Endothelial cell of umbilical vein (primary cell): ENCODE results near the gene AP4S1. TPM values are rescaled to one million over a fixed set of nuclear protein-coding genes. Genes with fewer than 3 reads are reported as not detected.

Experiments
- BruUV-seq: library from RNA; stranded (reverse); fragments of 400-500 nt; replicated peaks from 2 replicates; lab custom pipeline; 2021; lab: Mats Ljungman, UMichigan
- CTCF ChIA-PET: fragments of 300-600, 350-600 bp; sonication (Branson Sonifier 250); formaldehyde crosslinking; loops from one replicate; lab custom pipeline; 2021; ENCODE audit warnings: antibody characterized with exemption, inconsistent platforms; lab: Charles Lee
- POLR2A ChIA-PET: fragments of 300-600, 350-600 bp; sonication (Branson Sonifier 250); formaldehyde crosslinking; loops from one replicate; lab custom pipeline; 2021; ENCODE audit warnings: antibody characterized with exemption, inconsistent platforms; lab: Charles Lee
- DNase-seq: peaks from one replicate; pipeline ENCODE4 v3.0.0-alpha.2; 2011; ENCODE audit warnings: low read depth, low spot score
- FAIRE-seq: peaks from 2 replicates; lab custom pipeline; 2011; peaks lifted over from hg19 to GRCh38; lab: Jason Lieb, UNC
- H2AFZ ChIP-seq: 2 replicates; pipeline ENCODE4 v1.6.0; 2012; ENCODE audit warnings: low read depth, low read length, control low read depth, inconsistent platforms
- H3K27ac ChIP-seq: 2 replicates; pipeline ENCODE4 v1.5.1; 2011; ENCODE audit warnings: low read depth, mild to moderate bottlenecking, control low read depth, low read length, moderate library complexity; ENCODE audit not compliant: insufficient read depth
- H3K27me3 ChIP-seq, 2 experiments: 2 replicates each; pipeline versions ENCODE4 v1.6.0 to v1.6.1; 2011; ENCODE audit warnings: low read length in 2 of 2, mixed read lengths in 1 of 2; ENCODE audit not compliant: control insufficient read depth in 2 of 2, insufficient read depth in 2 of 2
- H3K36me3 ChIP-seq, 2 experiments: 2 replicates in 1 of 2; 3 replicates in 1 of 2; pipeline ENCODE4 v1.5.1; 2011; ENCODE audit warnings: low read length in 2 of 2, mild to moderate bottlenecking in 1 of 2, moderate library complexity in 1 of 2; ENCODE audit not compliant: control insufficient read depth in 2 of 2, insufficient read depth in 2 of 2; ENCODE audit errors: extremely low read depth in 1 of 2
- H3K4me1 ChIP-seq: 3 replicates; pipeline ENCODE4 v1.5.1; 2011; ENCODE audit warnings: mild to moderate bottlenecking, low read length; ENCODE audit not compliant: control insufficient read depth, insufficient read depth; ENCODE audit errors: extremely low read depth
- H3K4me2 ChIP-seq: 2 replicates; pipeline ENCODE4 v1.6.1; 2011; ENCODE audit warnings: low read length, control low read depth, mixed read lengths; ENCODE audit not compliant: insufficient read depth
- H3K4me3 ChIP-seq, 3 experiments: fragments of 200-600 bp in 1 of 3; sonication (generic), shearing (Covaris generic) in 1 of 3; replicated peaks in 1 of 3; 2 replicates each; pipeline ENCODE4 v1.5.1; 2011 to 2016; ENCODE audit warnings: control low read depth in 3 of 3, low read length in 3 of 3, mild to moderate bottlenecking in 2 of 3, inconsistent platforms in 1 of 3, low read depth in 1 of 3, moderate library complexity in 1 of 3; ENCODE audit not compliant: insufficient read depth in 1 of 3
- H3K79me2 ChIP-seq: 2 replicates; pipeline ENCODE4 v1.6.0; 2012; ENCODE audit warnings: low read length, inconsistent platforms; ENCODE audit not compliant: control insufficient read depth, insufficient read depth
- H3K9ac ChIP-seq: replicated peaks from 2 replicates; pipeline ENCODE3; 2011; ENCODE audit warnings: low read length, control low read depth; ENCODE audit not compliant: insufficient read depth; ENCODE audit errors: extremely low read depth
- H3K9me1 ChIP-seq: replicated peaks from 3 replicates; pipeline ENCODE4 v1.6.0; 2011; ENCODE audit warnings: mild to moderate bottlenecking, low read length; ENCODE audit not compliant: control insufficient read depth, insufficient read depth; ENCODE audit errors: extremely low read depth
- H3K9me3 ChIP-seq: replicated peaks from 2 replicates; pipeline ENCODE4 v1.5.1; 2012; ENCODE audit warnings: low read length, inconsistent platforms; ENCODE audit not compliant: control insufficient read depth, insufficient read depth
- H4K20me1 ChIP-seq: replicated peaks from 2 replicates; pipeline ENCODE3; 2011; ENCODE audit warnings: mild to moderate bottlenecking, low read length; ENCODE audit not compliant: control insufficient read depth, insufficient read depth; ENCODE audit errors: extremely low read depth
- CTCF ChIP-seq, 2 donors: IDR thresholded peaks; 1 replicate in 1 of 2; 2 replicates in 1 of 2; pipeline ENCODE4 v1.5.1; 2011; ENCODE audit warnings: low read length in 2 of 2, mild to moderate bottlenecking in 2 of 2, moderate library complexity in 2 of 2, control low read depth in 1 of 2, inconsistent platforms in 1 of 2, low read depth in 1 of 2; ENCODE audit not compliant: insufficient read depth in 1 of 2; ENCODE audit errors: extremely low read depth in 1 of 2
- EZH2 ChIP-seq: IDR thresholded peaks from 2 replicates; pipeline ENCODE4 v1.6.1; 2012; ENCODE audit warnings: borderline replicate concordance, low read depth, mild to moderate bottlenecking, moderate library complexity, low read length, inconsistent platforms; ENCODE audit not compliant: severe bottlenecking
- FOS ChIP-seq: IDR thresholded peaks from 2 replicates; pipeline ENCODE4 v1.6.1; 2011; ENCODE audit warnings: mild to moderate bottlenecking, low read length, moderate library complexity, borderline replicate concordance; ENCODE audit not compliant: insufficient read depth
- GATA2 ChIP-seq: IDR thresholded peaks from 2 replicates; pipeline ENCODE4 v1.7.0; 2011; ENCODE audit warnings: low read depth, mild to moderate bottlenecking, moderate library complexity, mixed read lengths, low read length; ENCODE audit not compliant: insufficient read length, insufficient read depth
- JUN ChIP-seq: IDR thresholded peaks from 2 replicates; pipeline ENCODE4 v1.6.1; 2011; ENCODE audit warnings: borderline replicate concordance, low read depth; ENCODE audit not compliant: insufficient read length, insufficient read depth
- MAX ChIP-seq: IDR thresholded peaks from 2 replicates; pipeline ENCODE4 v1.6.1; 2011; ENCODE audit not compliant: insufficient read depth, insufficient read length
- MYC ChIP-seq: IDR thresholded peaks from one replicate; pipeline ENCODE4 v1.6.1; 2011; ENCODE audit warnings: mild to moderate bottlenecking, low read depth, low read length
- POLR2A ChIP-seq: IDR thresholded peaks from 2 replicates; pipeline ENCODE4 v1.6.1; 2012; ENCODE audit warnings: low read depth, mild to moderate bottlenecking, control low read depth, low read length
- POLR2AphosphoS5 ChIP-seq: IDR thresholded peaks from 2 replicates; pipeline ENCODE4 v1.6.1; 2012; ENCODE audit warnings: low read depth, mild to moderate bottlenecking, control low read depth, low read length, moderate library complexity; ENCODE audit not compliant: insufficient read depth
- dilution Hi-C: fragments of 300-500 bp; cut with MboI; formaldehyde crosslinking; loops from one replicate; pipeline ENCODE4 v1.15.0; 2019; ENCODE audit warnings: low sequenced_read_pairs; ENCODE audit not compliant: extremely low pct_ligation_motif_present
- intact Hi-C: fragments of 100-400 bp; cut with micrococcal nuclease; formaldehyde crosslinking; loops from one replicate; pipeline ENCODE4 v1.10.0; 2022
- polyA plus RNA-seq, 4 experiments: library from polyadenylated mRNA; depleted of rRNA in 3 of 4; stranded (reverse) in 3 of 4; unstranded in 1 of 4; fragments of >200 nt; gene quantifications; 2 replicates each; pipeline versions ENCODE4 v1.2.1 to v1.2.3, GENCODE V29; 2011 to 2012; ENCODE audit warnings: missing spikeins in 1 of 4
- total RNA-seq: library from RNA; stranded (reverse); gene quantifications from 2 replicates; pipeline ENCODE4 v1.2.3, GENCODE V29; 2021

Gene AP4S1
- total and polyA plus RNA-seq, 2 donors (not counting 3 experiments of a cell fraction or from before 2014, with no cell fraction given): 2.8 to 7.2 TPM

- dilution Hi-C loops: no loop called here
- no peaks in the 10 kb centered on the region for H3K9me1 ChIP-seq
- H3K36me3 ChIP-seq: peaks cover 8 to 39% of the 10 kb centered on the region in 2 experiments
- H4K20me1 ChIP-seq: no peaks in the 10 kb centered on the region
- H3K4me2 ChIP-seq: no peak overlapping the region
- intact Hi-C loops: no loop called here
- H3K79me2 ChIP-seq: no peaks in the 10 kb centered on the region
- H3K27me3 ChIP-seq: no peaks in the 10 kb centered on the region
- H3K27ac ChIP-seq: no peak overlapping the region
- H3K9me3 ChIP-seq: no peaks in the 10 kb centered on the region
- peaks cover 2% of the 10 kb centered on the region for H3K4me1 ChIP-seq
- H3K4me3 ChIP-seq: no peak overlapping the region
- ChIA-PET CTCF (no interaction called here), POLR2A (no interaction called here)
- H3K9ac ChIP-seq: no peak overlapping the region
- DNase-seq (no peak), FAIRE-seq (no peak)
- TF ChIP-seq POLR2A: no peak
- TF ChIP-seq MAX: no peak
- TF ChIP-seq EZH2: no peak
- TF ChIP-seq FOS: no peak
- TF ChIP-seq GATA2: no peak
- no peak for TF ChIP-seq MYC
- TF ChIP-seq POLR2AphosphoS5: no peak
- TF ChIP-seq CTCF (IDR thresholded peaks at IDR 0.05; ENCODE audit: extremely low read depth in 1 of 2, insufficient read depth in 1 of 2, low read depth in 1 of 2, low read length in 2 of 2): no peak
- no peak for TF ChIP-seq JUN
- no TSS peak for BruUV-seq
- H2AFZ ChIP-seq: no peak overlapping the region
Observed at GRCh38 chr14:31137214-31137889, 111.9 kb downstream of the AP4S1 start.
